NCI-H748 (cell line): ENCODE results near the gene PDRG1.
"Not testable (repeated sequence)": the region's sequence is repeated elsewhere in the genome, so short reads cannot be mapped to it uniquely, and the experiment has no call there.

Source experiments
- DNase-seq: peaks from one replicate; lab custom pipeline; 2025; ENCODE audit not compliant: unreplicated experiment; lab: John Stamatoyannopoulos, UW

PDRG1 gene

DNA sequence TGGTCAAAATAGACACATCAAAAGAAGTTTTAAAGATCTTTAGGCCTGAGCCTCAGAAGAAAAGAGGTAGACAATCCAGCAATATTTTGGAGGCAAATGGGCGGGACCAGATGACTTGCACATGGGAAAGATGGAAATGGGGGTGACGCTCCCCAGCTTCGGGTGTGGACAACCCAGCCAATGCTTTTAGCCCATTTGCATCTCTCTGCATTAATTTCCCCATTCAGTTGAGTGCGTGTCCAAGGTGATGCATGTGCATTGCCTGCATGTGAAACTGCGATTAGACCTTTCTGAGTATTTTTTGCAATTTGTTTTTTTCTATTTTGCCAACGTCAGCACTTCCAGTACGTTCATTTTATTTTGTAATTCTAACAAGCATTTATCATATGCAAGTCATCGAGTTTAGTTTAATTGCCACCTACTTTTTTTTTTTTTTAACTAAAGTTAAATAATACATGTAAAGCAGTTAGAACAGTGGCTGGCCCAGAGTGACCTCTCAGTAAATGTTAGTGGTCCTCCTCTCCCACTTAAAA, 24.2 kb downstream of the PDRG1 start:
- peak; percentile 44 for DNase-seq

DNA sequence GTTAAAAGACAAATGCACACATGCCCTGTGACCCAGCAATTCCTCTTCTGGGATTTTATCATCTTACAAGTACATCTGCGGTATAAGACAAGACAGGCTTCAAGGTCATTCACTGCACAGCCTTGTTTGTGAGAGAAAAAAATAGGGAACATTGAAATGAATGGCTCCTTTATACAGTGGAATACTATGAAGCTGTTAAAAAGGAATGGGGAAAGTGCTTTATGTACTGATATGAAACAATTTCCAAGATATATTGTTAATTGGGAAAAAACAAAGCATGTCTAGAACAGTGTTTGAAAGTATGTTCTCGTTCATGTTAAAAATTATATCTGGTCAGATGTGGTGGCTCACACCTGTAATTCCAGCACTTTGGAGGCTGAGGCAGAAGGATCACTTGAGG, 25.4 kb downstream of the PDRG1 start:
- DNase-seq = no peak

- DNase-seq = no peak
Observed at GRCh38 chr20:31925631-31926030, 26.2 kb downstream of the PDRG1 start.

DNA sequence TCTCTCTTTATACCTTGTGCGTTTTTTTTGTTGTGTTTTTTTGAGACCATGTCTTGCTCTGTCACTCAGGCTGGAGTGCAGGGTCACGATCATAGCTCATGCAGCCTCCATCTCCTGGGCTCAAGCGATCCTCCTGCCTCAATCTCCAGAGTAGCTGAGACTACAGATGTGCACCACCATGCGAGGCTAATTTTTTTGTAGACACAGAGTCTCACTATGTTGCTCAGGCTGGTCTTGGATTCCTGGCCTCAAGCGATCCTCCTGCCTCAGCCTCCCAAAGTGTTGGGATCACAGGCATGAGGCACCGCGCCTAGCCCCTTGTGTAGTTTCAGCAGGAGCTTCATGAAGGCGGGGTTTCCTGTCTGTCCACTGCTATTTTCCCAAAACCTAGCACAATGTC, 27.3 kb downstream of the PDRG1 start:
- no peak for DNase-seq

GRCh38 chr20:31923388-31924331, 28.2 kb downstream of the PDRG1 start:
- no peak for DNase-seq

DNA sequence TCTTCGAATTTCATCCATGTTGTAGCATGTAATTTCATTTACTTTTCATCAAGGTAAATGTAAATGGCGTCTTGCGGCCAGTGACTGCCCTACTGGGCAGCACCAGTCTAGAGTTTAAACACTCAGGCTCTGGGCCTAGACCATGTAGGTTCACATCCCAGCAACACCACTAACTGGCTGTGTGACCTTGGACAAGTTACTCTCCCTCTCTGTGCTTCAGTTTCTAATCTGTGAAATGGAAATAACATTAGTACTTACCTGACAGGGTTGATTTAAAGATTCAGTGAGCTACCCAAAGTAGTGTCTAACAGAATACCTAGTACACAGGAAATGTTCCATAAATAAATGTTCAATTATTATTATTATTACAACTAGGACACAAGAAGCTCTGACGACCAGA, 29.3 kb downstream of the PDRG1 start:
- DNase-seq = no peak

GRCh38 chr20:31922181-31922580, 29.7 kb downstream of the PDRG1 start:
- DNase-seq = no peak

GRCh38 chr20:31921480-31921879, 30.4 kb downstream of the PDRG1 start:
- not testable (repeated sequence) for DNase-seq

DNA sequence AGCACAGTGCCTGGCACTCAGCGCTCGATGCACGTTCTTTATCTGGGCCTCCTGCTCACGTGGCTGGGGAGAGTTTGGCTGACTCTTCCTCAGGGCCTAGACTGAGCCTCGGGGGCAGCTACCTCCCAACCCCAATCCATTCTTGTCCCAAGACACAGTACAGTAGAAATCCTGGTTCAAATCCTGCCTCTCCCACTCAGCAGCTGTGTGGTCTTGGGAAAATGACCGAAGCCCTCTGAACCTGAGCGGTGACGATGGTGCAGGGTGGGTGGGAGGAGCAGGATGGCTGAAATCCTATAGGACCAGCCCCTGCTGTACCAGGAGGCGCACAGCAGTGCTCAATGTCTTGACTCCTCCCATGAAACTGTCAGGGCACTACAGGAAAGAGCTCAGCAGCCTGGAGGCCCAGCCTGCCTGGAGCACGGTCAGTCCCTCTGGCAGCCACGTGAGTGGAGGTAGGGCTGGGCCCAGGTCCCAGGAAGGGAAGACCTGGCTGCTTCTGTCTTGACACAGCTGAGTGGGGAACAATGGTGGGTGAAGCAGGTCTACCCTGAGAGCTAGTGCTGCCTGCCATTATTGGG, 31.5 kb downstream of the PDRG1 start:
- DNase-seq = no peak

DNA sequence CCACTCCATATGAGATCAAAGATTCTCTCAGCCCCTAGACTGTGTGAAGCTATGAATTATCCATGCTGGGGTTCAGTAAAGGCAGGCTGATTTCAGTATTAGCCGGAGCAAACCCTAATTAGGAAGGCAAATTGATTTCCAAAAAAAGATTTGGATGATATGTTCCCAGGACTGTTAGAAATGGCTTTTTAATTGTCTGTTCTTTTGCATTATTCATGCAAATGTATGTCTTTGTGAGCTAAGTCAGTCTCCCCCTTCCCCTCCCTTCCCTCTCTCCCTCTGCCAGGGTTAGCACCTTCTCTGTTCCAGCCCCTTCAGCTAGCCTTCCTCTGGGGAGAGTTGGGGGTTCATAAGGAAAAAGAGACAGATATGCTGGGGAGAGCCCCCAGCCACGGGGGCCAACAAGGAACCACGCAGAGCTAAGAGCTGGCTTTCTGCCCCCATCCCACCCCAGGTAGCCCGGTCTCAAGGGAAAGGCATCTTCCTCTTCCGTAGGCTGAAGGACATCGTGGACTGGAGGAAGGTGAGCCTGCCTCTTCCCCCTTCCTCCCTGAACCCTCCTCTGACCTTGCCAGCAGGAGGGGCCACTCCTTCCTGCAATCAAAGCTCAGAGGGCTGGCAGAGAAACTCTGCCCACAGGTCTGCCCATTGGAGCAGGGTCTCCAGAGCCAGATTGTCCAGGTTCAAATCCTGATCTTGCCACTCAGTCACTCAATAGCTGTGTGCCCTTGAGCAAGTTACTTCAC, 32.3 kb downstream of the PDRG1 start:
- no peak for DNase-seq

GRCh38 chr20:31918466-31919105, 33.3 kb downstream of the PDRG1 start:
- DNase-seq = no peak

GRCh38 chr20:31917962-31918412, 33.9 kb downstream of the PDRG1 start:
- not testable (repeated sequence) for DNase-seq

- no peak for DNase-seq
Observed at GRCh38 chr20:31916708-31917107, 35.1 kb downstream of the PDRG1 start.

GRCh38 chr20:31915491-31916280, 36.2 kb downstream of the PDRG1 start:
- peak; percentile 51 for DNase-seq

GRCh38 chr20:31914170-31914569, 37.7 kb downstream of the PDRG1 start:
- DNase-seq = no peak

DNA sequence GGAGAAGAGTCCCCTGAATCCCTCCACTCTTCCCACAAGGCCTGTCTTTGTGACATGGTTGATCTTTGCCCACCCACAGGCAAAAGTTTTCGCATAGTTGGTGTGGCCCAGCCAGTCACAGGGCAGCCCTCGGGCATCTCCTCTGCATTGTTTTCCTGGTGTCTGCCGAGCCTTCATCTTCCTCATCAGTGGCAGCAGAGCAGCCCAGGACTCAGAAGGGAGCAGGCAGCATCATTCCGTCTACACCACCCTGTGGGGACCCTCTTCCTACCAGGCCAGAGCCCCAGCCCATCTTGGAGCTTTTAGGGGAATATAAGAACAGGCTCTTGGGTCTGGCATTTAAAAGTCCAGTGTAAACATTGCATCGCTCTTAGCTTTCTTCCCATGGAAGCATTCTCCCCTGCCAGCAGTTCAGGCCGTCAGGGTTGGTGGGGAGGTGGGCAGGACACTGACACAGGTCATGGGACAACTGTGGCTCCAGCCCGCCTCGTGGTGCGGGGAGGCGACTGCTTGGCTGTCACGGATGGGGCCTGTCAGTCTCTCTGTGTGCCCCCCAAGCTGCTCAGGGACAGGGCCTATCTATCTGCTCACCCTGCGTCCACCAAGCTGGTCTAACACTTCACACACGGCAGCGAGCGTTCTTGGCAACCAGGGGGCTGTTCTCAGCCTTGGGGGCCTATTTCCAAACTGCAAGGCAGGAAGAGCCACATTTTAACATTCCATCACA, 38.3 kb downstream of the PDRG1 start:
- no peak for DNase-seq

- no peak for DNase-seq
Observed at GRCh38 chr20:31910071-31910803, 41.6 kb downstream of the PDRG1 start.

GRCh38 chr20:31909253-31910070, 42.4 kb downstream of the PDRG1 start:
- DNase-seq = no peak
